Epithelial cell of proximal tubule (primary cell): ENCODE results near the gene ARFIP1. TPM values are rescaled to one million over a fixed set of nuclear protein-coding genes. Genes with fewer than 3 reads are reported as not detected.

Experiments used
- DNase-seq: peaks from one replicate; pipeline ENCODE4 v3.0.0-alpha.2; 2011; ENCODE audit warnings: low read depth
- H3K4me3 ChIP-seq: 2 replicates; pipeline ENCODE4 v1.5.1; 2011; ENCODE audit warnings: low read depth, mild to moderate bottlenecking, low read length
- total RNA-seq: library from RNA; depleted of rRNA; stranded (reverse); fragments of >200 nt; gene quantifications from 2 replicates; pipeline ENCODE4 v1.2.3, GENCODE V29; 2015
- TF ChIP-seq, protein P1 (sequence below): conservative IDR thresholded peaks from 2 replicates; pipeline ENCODE4 v1.5.1; 2012; ENCODE audit warnings: low read depth, mild to moderate bottlenecking, low read length

Gene ARFIP1
- total RNA-seq, 1 donor from 2014 or later: 29.1 TPM

DNA sequence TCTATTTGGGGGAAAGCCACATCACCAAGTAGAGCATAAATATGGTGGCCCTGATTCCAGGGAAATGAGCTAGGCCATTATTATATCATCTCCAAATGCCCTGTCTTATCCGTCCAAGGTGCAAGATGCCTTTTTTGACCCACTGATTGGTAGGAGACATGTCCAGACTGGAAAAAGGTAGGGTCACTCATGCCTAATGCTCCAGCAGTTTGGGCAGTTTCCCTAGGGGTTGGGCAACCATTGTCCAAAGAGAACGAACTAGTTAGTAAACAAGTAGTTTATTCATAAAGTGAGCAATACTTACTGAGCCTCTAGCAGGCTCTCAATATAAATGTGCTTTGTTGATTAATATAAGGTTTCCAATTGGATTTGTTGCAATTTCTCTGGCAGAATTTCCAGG is 162.6 kb downstream of the ARFIP1 start:
- no peak overlapping the region for H3K4me3 ChIP-seq
- DNase-seq: no peak
- TF ChIP-seq, protein P1, sequence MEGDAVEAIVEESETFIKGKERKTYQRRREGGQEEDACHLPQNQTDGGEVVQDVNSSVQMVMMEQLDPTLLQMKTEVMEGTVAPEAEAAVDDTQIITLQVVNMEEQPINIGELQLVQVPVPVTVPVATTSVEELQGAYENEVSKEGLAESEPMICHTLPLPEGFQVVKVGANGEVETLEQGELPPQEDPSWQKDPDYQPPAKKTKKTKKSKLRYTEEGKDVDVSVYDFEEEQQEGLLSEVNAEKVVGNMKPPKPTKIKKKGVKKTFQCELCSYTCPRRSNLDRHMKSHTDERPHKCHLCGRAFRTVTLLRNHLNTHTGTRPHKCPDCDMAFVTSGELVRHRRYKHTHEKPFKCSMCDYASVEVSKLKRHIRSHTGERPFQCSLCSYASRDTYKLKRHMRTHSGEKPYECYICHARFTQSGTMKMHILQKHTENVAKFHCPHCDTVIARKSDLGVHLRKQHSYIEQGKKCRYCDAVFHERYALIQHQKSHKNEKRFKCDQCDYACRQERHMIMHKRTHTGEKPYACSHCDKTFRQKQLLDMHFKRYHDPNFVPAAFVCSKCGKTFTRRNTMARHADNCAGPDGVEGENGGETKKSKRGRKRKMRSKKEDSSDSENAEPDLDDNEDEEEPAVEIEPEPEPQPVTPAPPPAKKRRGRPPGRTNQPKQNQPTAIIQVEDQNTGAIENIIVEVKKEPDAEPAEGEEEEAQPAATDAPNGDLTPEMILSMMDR: no peak

DNA sequence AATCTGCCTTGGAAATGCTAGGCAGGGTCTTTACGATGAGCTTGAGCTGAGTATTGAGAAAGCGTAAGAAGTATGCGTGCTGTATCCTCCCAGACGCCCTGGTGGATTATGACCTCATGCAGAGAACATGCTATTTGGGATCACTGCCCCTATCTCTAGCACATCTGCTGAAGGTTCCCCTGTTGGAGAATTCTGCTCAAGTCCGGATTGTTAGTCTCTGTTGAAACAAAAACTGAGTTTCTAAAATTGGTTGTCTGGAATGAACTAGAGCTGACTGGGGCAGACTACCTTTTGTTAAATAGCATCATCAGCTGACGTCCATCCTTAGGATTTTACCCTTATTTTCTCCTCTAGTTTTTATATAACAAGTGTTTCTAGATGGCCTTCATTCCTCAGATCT is 163.9 kb downstream of the ARFIP1 start:
- TF ChIP-seq, protein P1: no peak
- no peak for DNase-seq
- no peak overlapping the region for H3K4me3 ChIP-seq

DNA sequence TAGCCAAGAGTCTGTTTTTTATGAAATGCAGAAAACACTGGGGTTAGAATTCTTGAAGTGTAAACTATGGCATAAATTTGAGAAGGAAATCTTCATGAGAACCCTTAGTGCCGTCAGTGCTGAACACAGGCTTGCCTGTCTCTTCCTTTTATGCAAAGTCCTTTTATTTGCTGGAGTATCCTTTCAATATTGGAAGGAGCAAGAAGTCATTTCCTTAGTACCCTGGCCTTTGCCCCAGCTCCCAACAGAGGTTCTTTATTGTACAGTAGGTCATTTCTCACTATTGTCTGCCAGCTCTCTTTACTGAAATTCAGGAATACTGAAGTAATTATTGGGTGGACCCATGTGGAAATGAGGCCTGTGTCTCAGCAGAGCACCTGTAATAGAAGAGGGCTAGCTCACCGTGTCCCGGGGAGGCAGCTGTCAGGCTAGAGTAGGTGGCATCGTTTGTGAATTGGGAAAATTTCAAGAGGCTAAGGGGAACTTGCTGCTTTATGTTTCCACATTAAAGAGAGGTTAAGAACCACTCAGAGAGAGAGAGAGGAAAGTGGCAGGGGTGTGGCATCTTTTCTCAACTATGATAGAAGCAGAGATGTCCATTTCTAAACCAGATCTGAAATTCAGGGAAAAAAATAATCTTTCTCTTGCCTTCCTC is 165.0 kb downstream of the ARFIP1 start:
- no peak for DNase-seq
- TF ChIP-seq, protein P1: no peak
- H3K4me3 ChIP-seq: no peak overlapping the region

DNA sequence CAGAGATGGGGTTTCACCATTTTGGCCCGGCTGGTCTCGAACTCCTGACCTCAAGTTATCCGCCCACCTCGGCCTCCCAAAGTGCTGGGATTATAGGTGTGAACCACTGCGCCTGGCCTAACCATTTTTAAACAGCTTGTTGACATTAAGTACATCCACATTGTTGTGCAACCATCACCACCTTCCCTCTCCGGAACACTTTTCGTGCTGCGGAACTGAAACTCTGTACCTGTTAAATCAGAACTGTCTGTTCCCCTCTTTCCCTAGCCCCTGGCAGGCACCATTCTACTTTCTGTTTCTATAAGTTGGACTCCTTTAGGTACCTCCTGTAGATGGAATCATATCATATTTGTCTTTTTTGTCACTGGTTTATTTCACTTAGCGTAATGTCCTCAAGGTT is 165.9 kb downstream of the ARFIP1 start:
- DNase-seq: no peak
- H3K4me3 ChIP-seq: no peak overlapping the region
- TF ChIP-seq, protein P1: no peak

DNA sequence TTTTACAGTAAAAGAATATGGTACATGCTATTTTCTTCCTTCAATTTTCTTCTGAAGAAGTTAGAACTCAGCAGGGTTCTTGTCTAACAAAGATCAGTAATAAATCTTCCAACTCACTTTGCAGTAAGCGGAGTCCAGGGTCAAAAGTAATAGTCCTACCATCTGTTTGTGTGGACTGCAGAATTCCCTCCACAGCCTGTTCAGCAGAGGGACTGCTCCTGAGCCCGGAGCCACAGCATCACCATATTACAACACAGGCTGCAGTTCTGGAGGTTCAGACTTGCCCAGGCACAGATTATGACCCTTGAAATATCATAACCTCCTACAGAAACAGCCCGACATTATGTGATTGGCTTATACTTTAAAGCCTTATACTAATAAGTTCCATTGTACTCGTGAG is 166.7 kb downstream of the ARFIP1 start:
- TF ChIP-seq, protein P1: no peak
- no peak for DNase-seq
- H3K4me3 ChIP-seq: no peak overlapping the region

DNA sequence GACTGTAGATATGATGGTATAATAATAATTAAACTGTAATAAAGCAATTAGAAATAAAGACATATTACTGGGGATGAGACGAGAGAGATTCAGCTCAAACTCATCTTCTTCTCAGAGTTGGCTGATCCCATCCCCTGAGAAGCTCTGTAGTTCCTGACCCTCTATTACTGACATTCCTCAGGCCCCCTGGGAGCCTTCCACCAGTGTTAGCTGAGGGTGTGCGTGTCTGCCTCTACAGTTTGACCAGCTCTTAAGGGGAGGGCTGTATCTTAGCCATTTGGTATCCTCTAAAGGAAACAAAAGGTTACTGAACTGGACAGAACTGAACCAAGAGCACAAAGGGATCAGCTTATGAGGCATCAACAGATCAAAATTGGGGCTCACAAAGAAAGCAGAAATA is 167.6 kb downstream of the ARFIP1 start:
- TF ChIP-seq, protein P1: no peak
- H3K4me3 ChIP-seq: no peak overlapping the region
- DNase-seq: no peak

DNA sequence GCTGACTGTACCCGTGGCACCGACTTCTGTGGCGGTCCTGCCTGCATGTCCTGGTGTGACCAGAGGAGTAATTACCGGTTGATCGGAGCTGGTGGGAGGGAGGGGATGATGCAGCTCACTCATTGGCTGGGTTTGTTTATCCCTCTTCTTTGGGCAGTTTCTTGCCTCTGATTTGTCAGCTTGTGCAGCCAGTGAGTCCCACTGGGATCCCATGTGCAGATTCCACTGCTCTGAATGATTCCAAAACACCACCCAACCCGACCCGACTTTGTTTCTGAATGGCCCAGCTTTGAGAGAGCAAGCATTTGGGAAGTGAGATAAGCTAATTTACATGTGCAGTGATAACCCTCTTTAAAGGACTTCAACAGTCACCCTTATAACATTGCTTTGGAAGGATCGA is 170.2 kb downstream of the ARFIP1 start:
- no peak overlapping the region for H3K4me3 ChIP-seq
- DNase-seq: no peak
- TF ChIP-seq, protein P1: no peak
